Retinal pigment epithelial cell (primary cell): ENCODE results near the gene DLGAP5.

ENCODE experiments used
- DNase-seq: peaks from one replicate; pipeline ENCODE4 v3.0.0-alpha.2; 2010; ENCODE audit warnings: low read depth
- H3K4me3 ChIP-seq: 2 replicates; pipeline ENCODE4 v1.5.1; 2011; ENCODE audit warnings: mild to moderate bottlenecking, low read length, control low read depth, moderate library complexity
- TF ChIP-seq, protein P1 (sequence below): conservative IDR thresholded peaks from 2 replicates; pipeline ENCODE4 v1.5.1; 2011; ENCODE audit warnings: low read depth, low read length, control low read depth, inconsistent platforms

DLGAP5 gene

GRCh38 chr14:55153951-55154350 is 37.4 kb downstream of the DLGAP5 start:
- no peak overlapping the region for H3K4me3 ChIP-seq
- TF ChIP-seq, protein P1, sequence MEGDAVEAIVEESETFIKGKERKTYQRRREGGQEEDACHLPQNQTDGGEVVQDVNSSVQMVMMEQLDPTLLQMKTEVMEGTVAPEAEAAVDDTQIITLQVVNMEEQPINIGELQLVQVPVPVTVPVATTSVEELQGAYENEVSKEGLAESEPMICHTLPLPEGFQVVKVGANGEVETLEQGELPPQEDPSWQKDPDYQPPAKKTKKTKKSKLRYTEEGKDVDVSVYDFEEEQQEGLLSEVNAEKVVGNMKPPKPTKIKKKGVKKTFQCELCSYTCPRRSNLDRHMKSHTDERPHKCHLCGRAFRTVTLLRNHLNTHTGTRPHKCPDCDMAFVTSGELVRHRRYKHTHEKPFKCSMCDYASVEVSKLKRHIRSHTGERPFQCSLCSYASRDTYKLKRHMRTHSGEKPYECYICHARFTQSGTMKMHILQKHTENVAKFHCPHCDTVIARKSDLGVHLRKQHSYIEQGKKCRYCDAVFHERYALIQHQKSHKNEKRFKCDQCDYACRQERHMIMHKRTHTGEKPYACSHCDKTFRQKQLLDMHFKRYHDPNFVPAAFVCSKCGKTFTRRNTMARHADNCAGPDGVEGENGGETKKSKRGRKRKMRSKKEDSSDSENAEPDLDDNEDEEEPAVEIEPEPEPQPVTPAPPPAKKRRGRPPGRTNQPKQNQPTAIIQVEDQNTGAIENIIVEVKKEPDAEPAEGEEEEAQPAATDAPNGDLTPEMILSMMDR, result no peak

DNA sequence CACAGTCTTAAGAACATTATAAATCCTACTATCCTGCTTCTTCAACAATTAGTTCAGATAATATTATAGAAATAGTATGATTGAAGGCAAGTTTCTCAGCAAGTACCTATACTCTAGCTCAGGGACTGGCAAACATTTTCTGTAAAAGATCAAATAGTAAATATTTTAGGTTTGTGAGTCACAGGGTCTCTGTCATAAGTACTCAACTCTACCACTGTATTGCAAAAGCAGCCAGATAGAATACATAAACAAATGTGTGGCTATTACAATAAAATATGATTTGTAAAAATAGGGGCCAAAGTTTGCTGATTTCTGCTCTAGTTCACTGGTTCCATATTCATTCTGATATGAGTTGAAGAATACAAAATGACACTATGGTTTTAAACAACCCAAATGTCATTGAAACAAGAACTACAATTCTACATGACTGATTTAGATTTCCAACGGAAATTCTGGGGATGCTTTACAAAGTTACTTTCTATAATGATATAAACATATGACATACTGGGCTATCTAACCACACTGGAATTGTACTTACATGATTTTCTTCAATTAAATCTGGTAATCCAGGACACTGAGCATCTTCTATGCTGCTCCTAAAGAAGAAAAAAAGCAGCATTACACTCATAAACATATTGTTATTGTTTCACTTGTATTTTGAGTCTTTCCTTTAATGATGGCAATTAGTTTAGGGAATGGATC is 39.2 kb downstream of the DLGAP5 start:
- TF ChIP-seq, protein P1, result no peak
- H3K4me3 ChIP-seq, result no peak overlapping the region
- no peak for DNase-seq

More at GRCh38 chr14:55153951-55154350, 37.4 kb downstream of the DLGAP5 start:
- DNase-seq, result no peak

GRCh38 chr14:55151601-55152000 is 39.8 kb downstream of the DLGAP5 start:
- no peak for DNase-seq
- no peak overlapping the region for H3K4me3 ChIP-seq

GRCh38 chr14:55146425-55146824 is 45.0 kb downstream of the DLGAP5 start:
- no peak overlapping the region for H3K4me3 ChIP-seq
- TF ChIP-seq, protein P1, result no peak
- no peak for DNase-seq

More at GRCh38 chr14:55151601-55152000, 39.8 kb downstream of the DLGAP5 start:
- TF ChIP-seq, protein P1, result no peak

- DNase-seq, result no peak
- TF ChIP-seq, protein P1, result no peak
- H3K4me3 ChIP-seq, result no peak overlapping the region
These were observed 48.9 kb downstream of the DLGAP5 start for GRCh38 chr14:55142466-55142865.

GRCh38 chr14:55141825-55142224 is 49.6 kb downstream of the DLGAP5 start:
- TF ChIP-seq, protein P1, result no peak
- no peak for DNase-seq
- H3K4me3 ChIP-seq, result no peak overlapping the region
